Neural cell (in vitro differentiated cells): ENCODE results near the gene DYRK3.

Experiments
- CTCF ChIP-seq: fragments of 450-650 bp; IDR thresholded peaks from 2 replicates; pipeline ENCODE4 v1.5.1; 2014; ENCODE audit warnings: antibody characterized with exemption, mild to moderate bottlenecking, moderate library complexity; ENCODE audit not compliant: poor library complexity, severe bottlenecking
- EP300 ChIP-seq: fragments of 450-650 bp; conservative IDR thresholded peaks from 2 replicates; pipeline ENCODE4 v1.6.1; 2014; ENCODE audit warnings: antibody characterized with exemption, mild to moderate bottlenecking, moderate library complexity; ENCODE audit not compliant: poor library complexity, severe bottlenecking
- EZH2 ChIP-seq: fragments of 200-600, 300-800 bp; shearing (Covaris generic), sonication (generic); IDR thresholded peaks from 2 replicates; pipeline ENCODE4 v1.6.1; 2014; ENCODE audit warnings: antibody characterized with exemption, low read length, borderline replicate concordance, mild to moderate bottlenecking; ENCODE audit not compliant: insufficient read depth, poor library complexity, severe bottlenecking
- MXI1 ChIP-seq: fragments of 450-650 bp; conservative IDR thresholded peaks from 2 replicates; pipeline ENCODE4 v1.6.1; 2014; ENCODE audit warnings: antibody characterized with exemption, mild to moderate bottlenecking; ENCODE audit not compliant: poor library complexity, severe bottlenecking
- POLR2AphosphoS5 ChIP-seq: IDR thresholded peaks from 2 replicates; pipeline ENCODE4 v1.6.1; 2012
- RAD21 ChIP-seq: fragments of 450-650 bp; conservative IDR thresholded peaks from 2 replicates; pipeline ENCODE4 v1.6.1; 2014; ENCODE audit warnings: antibody characterized with exemption, mild to moderate bottlenecking, moderate library complexity
- TF ChIP-seq, protein P1 (sequence below): IDR thresholded peaks from 2 replicates; pipeline ENCODE4 v1.6.1; 2012; ENCODE audit warnings: borderline replicate concordance

DNA sequence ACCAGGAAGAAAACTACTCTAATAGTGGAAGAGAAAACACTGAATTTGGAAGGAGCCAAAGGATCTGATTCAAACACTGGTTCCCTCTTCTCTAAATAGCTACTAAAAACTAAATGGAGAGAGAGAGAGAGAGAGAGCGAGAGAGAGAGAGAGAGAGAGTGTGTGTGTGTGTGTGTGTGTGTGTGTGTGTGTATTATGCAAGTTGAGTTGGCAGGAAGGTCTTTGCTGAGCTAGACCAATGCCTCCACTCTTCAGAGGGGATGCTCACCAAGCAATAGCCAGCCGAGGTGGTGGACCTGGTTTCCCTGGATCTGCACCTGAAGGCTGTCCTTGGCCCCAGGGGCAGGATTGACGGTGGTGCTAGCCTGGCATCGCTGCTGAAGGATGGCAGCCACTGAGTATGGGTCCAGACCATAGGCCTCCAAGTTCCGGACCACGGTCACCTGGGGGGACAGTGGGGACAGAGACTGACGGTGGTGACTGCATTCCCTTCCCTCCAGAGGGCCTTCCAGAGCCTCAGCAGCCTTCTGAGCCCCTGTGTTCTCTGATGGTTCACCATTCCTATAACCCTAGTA lies 41.9 kb upstream of the DYRK3 start:
- no peak for TF ChIP-seq EP300
- no peak for TF ChIP-seq POLR2AphosphoS5
- TF ChIP-seq CTCF = no peak
- TF ChIP-seq EZH2 = no peak
- no peak for TF ChIP-seq MXI1
- TF ChIP-seq, protein P1, sequence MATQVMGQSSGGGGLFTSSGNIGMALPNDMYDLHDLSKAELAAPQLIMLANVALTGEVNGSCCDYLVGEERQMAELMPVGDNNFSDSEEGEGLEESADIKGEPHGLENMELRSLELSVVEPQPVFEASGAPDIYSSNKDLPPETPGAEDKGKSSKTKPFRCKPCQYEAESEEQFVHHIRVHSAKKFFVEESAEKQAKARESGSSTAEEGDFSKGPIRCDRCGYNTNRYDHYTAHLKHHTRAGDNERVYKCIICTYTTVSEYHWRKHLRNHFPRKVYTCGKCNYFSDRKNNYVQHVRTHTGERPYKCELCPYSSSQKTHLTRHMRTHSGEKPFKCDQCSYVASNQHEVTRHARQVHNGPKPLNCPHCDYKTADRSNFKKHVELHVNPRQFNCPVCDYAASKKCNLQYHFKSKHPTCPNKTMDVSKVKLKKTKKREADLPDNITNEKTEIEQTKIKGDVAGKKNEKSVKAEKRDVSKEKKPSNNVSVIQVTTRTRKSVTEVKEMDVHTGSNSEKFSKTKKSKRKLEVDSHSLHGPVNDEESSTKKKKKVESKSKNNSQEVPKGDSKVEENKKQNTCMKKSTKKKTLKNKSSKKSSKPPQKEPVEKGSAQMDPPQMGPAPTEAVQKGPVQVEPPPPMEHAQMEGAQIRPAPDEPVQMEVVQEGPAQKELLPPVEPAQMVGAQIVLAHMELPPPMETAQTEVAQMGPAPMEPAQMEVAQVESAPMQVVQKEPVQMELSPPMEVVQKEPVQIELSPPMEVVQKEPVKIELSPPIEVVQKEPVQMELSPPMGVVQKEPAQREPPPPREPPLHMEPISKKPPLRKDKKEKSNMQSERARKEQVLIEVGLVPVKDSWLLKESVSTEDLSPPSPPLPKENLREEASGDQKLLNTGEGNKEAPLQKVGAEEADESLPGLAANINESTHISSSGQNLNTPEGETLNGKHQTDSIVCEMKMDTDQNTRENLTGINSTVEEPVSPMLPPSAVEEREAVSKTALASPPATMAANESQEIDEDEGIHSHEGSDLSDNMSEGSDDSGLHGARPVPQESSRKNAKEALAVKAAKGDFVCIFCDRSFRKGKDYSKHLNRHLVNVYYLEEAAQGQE = no peak
- no peak for TF ChIP-seq RAD21
